ENCODE results near the gene HOXB6. TPM values are rescaled to one million over a fixed set of nuclear protein-coding genes. Genes with fewer than 3 reads are reported as not detected.
A peak's percentile ranks its signal among the peaks of the same experiment; 100 is the strongest.

The HOXB6 gene
- total RNA-seq, 1 experiment from 2014 or later, result 64.8 TPM

DNA sequence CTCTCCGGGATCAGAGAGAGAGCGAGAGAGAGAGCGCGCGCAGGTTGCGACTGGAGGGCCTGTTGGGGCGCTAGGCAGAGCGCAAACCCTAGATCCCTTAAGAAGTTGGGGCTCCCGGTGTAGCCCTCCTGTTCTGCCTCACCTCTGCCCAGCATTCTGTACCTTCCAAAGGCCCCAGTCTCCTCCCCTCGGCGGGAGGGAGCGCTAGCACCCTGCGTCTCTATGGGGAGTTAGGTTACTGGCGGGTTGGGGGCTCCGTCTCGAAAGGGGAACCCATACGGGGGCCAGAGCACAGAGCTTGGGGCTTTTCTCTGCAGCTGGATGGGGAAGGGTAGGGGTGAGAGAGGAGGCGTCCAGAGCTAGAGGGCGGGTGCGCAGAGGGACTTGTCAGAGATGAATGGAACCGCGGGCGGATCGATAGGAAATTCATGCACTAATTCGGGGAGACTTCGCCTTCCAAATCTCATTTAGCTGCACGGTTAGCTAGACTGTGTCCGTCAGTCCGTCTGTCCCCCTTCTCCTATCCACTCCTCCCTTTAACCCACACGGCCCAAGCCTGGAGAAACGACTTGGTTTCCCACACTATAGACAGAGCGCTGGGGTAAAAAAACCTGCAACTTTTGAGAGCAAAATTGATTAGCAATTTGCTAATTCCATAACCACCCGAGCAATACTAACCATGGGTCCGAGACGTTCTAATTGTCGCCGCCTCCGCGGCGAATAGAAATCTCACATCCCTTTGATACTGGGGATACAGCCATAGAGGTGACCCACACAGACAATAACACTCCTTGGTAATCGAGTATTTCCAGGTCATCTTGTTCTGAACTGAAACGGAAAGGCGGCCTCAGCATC is 25.9 kb downstream of the HOXB6 start:
- peak; percentile 30 for ATAC-seq
- Histone ChIP-seq H4K20me1 (ENCODE audit: insufficient read depth) (no peaks in the 10 kb centered on the region), H3K79me2 (ENCODE audit: insufficient read depth, low read length) (peaks cover 92% of the 10 kb centered on the region), H3K9me3 (ENCODE audit: control insufficient read depth in 1 of 2, insufficient read depth in 1 of 2, low read depth in 1 of 2, low read length in 2 of 2) (no peaks in the 10 kb centered on the region), H3K4me1 (ENCODE audit: control insufficient read depth in 1 of 2, insufficient read depth in 2 of 2, low read length in 2 of 2) (peaks cover 11 to 36% of the 10 kb centered on the region in 2 experiments), H3K9me2 (ENCODE audit: insufficient read depth) (no peaks in the 10 kb centered on the region), H2AFZ (ENCODE audit: low read depth, low read length, poor library complexity, severe bottlenecking) (no peak overlapping the region), H3K4me2 (ENCODE audit: low read length) (peak overlapping the region; percentile 98), H3K27ac (ENCODE audit: low read depth, low read length) (peak overlapping the region; percentile 91), H3K27me3 (ENCODE audit: insufficient read depth, low read length) (no peaks in the 10 kb centered on the region), H3K36me3 (ENCODE audit: control insufficient read depth in 1 of 2, insufficient read depth in 2 of 2, low read length in 2 of 2) (no peaks in the 10 kb centered on the region), H3K9ac (ENCODE audit: low read length) (peak overlapping the region; percentile 63), H3K4me3 (replicated peaks in 1 of 2; ENCODE audit: low read depth in 1 of 2, low read length in 2 of 2) (peak overlapping the region; percentile 57 to 58)
- no peak for TF ChIP-seq JUND (IDR thresholded peaks at IDR 0.05)
- peak; percentile 36; the same call in 1 of the 2 replicates for TF ChIP-seq POLR2AphosphoS5 (IDR thresholded peaks at IDR 0.05; ENCODE audit: low read depth, low read length)
- no peak for TF ChIP-seq ZNF274 (IDR thresholded peaks at IDR 0.05; ENCODE audit: low read depth, low read length)
- no peak for TF ChIP-seq SP1 (IDR thresholded peaks at IDR 0.05; ENCODE audit: low read depth)
- BruUV-seq (replicated peaks), result TSS peak; percentile 61
- intact Hi-C loops (cut with micrococcal nuclease), result no loop called here
- ChIA-PET RAD21 (ENCODE audit: low non-redundant PET in 1 of 2, low total read pairs in 2 of 2, uncharacterized antibody in 2 of 2, unreplicated experiment in 2 of 2) (no interaction called here), CTCF (interaction anchor here (2.0 kb wide), 1 partner anchor 313 kb away, joined by 5 read pairs; no protein-coding TSS in a partner anchor), POLR2A (interaction anchor here (1.1 kb wide), 1 partner anchor 107 kb away, joined by 3 read pairs; no protein-coding TSS in a partner anchor)
- DNase-seq (ENCODE audit: low read depth, low spot score), result no peak

- Histone ChIP-seq H2AFZ (ENCODE audit: low read depth, low read length, poor library complexity, severe bottlenecking) (no peak within 1 kb of the TSS), H3K9ac (ENCODE audit: low read length) (peak within 1 kb of the TSS; percentile 70), H3K27ac (ENCODE audit: low read depth, low read length) (peak within 1 kb of the TSS; percentile 91), H3K36me3 (ENCODE audit: control insufficient read depth in 1 of 2, insufficient read depth in 2 of 2, low read length in 2 of 2) (no peaks in the 10 kb centered on the region), H4K20me1 (ENCODE audit: insufficient read depth) (no peaks in the 10 kb centered on the region), H3K4me2 (ENCODE audit: low read length) (peak within 1 kb of the TSS; percentile 98), H3K79me2 (ENCODE audit: insufficient read depth, low read length) (peaks cover 92% of the 10 kb centered on the region), H3K4me1 (ENCODE audit: control insufficient read depth in 1 of 2, insufficient read depth in 2 of 2, low read length in 2 of 2) (peaks cover 9 to 28% of the 10 kb centered on the region in 2 experiments), H3K4me3 (replicated peaks in 1 of 2; ENCODE audit: low read depth in 1 of 2, low read length in 2 of 2) (peak within 1 kb of the TSS; percentile 57 to 58), H3K9me2 (ENCODE audit: insufficient read depth) (no peaks in the 10 kb centered on the region), H3K9me3 (ENCODE audit: control insufficient read depth in 1 of 2, insufficient read depth in 1 of 2, low read depth in 1 of 2, low read length in 2 of 2) (no peaks in the 10 kb centered on the region), H3K27me3 (ENCODE audit: insufficient read depth, low read length) (no peaks in the 10 kb centered on the region)
- TF ChIP-seq REST (IDR thresholded peaks at IDR 0.05; ENCODE audit: low read depth) (no peak), POLR2AphosphoS5 (IDR thresholded peaks at IDR 0.05; ENCODE audit: low read depth, low read length) (no peak), EGR1 (IDR thresholded peaks at IDR 0.05; ENCODE audit: low read depth) (no peak), JUND (IDR thresholded peaks at IDR 0.05) (no peak), ZFX (IDR thresholded peaks at IDR 0.05) (peak; percentile 15; the same call in 1 of the 2 replicates)
- POLR2A ChIA-PET, result interaction anchor here (1.1 kb wide), 1 partner anchor 106 kb away, joined by 3 read pairs; no protein-coding TSS in a partner anchor
- RAD21 ChIA-PET (ENCODE audit: low non-redundant PET in 1 of 2, low total read pairs in 2 of 2, uncharacterized antibody in 2 of 2, unreplicated experiment in 2 of 2), result no interaction called here
- CTCF ChIA-PET, result no interaction called here
- BruUV-seq (replicated peaks), result no TSS peak
- peak; percentile 60 for ATAC-seq
- intact Hi-C loops (cut with micrococcal nuclease), result no loop called here
- DNase-seq (ENCODE audit: low read depth, low spot score), result no peak
Measured at GRCh38 chr17:48577946-48578615, 26.7 kb downstream of the HOXB6 start, which contains the start of gene HOXB4. TSS of gene HOXB4 (minus strand) at chr17:48578350. CDS start at chr17:48578319, 31 bp downstream.
